Islet of Langerhans (tissue), 1 donor: ENCODE data around the gene FAM83G.

Experiments used
- FAIRE-seq: peaks from one replicate; lab custom pipeline; 2011; peaks lifted over from hg19 to GRCh38; lab: Jason Lieb, UNC

FAM83G gene

DNA sequence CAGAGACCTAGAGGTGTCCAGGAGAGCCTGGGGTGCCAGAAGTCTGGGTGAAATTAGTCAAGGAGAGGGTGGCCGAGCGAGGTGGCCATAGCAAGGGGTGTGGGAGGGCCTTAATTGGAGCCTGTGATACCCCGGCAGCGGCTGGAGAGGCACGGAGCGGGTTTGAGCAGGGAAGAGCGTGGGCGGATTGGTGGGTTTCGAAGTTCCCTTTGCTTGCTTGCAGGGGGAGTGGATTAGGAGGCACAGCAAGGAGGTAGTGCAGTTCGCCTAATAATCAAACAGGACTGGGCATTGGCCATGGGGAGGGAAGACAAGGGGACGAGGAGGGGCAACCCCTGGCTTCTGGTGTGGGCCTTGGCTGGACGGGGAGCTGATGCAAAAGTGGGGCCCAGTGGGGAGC, 5.4 kb upstream of the FAM83G start:
- no peak for FAIRE-seq

DNA sequence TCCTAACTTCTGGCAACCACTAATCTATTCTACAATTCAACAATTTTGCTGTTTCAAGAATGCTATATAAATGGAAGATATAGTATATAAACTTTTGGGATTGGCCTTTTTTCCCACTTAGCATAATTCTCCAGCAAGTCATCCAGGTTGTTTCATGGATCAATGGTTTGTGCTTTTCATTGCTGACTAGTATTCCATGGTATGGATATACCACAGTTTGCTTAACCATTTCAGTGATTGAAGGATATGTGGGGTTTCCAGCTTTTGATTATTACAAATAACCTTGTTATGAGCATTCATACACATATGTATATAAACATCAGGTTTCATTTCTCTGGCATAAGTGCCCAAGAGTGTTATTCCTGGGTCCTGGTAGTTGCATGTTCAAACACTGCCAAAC, 2.1 kb upstream of the FAM83G start:
- no peak for FAIRE-seq

GRCh38 chr17:19005789-19006430, 1.3 kb upstream of the FAM83G start:
- no peak for FAIRE-seq

DNA sequence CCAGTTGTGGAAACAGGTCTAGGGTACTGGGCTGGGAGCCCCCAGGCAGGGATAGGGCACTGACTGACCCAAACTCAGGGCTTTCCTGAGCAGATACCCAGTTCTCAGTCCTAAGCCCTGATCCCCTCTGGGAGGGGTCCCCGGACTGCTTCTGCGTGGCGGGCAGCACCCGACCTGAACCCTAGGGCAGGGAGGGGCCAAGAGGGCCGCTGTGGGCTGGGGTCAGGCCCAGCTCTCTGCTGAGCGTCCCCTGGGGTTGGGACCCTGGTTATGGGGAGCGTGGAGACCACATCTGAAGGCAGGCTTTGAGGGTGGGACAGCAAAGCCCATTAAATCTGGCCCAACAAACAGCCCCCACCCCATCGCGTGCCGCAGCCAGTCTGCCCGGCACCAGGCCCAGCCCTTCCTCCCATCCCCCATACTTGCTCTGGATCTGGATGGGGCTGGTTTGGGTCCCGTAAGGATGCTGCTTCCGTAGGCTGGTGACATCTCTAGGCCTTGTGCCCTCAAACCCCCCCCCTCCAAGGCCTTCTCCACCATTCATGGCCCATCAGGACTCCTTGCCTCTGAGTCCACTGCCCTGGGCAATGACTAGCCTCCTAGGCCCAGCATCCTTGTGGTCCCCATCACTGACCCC, 691 bp upstream of the FAM83G start:
- no peak for FAIRE-seq

- no peak for FAIRE-seq
Observed at GRCh38 chr17:19003543-19004420, 782 bp downstream of the FAM83G start.

DNA sequence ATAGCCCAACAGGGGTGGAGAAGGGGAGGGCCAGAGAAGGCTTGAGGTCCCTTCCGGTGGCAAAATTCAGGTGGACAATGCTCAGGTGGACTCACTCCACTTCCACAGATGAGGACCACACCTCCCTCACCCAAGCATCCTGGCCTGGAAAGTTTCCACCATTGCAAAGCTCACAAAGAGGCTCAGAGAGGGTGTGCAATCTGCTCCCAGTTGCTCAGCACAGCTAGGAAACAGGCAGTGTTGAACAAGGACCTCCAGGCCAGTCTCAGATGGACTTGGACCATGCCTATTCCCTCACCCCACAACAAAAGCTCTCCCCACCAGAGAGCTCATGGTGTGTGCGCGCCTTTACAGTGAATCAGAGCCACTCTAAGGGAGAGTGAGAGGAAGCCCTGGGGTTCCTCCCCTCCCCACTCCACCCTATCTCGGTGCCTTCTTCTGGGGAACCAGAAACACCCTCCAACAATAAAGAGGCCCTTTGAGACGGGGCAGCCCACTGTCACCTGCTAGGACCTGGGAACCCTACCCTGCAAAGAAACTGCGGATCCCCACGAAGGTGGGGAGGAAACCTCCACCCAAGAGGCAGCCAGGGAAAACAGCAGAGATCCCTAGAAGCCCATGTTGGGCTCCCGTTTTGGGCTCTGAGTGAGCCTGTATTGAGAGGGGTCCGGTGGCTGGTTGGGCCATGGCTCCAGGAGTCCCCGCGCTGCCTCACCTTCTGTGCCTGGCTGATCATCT, 1.6 kb downstream of the FAM83G start:
- FAIRE-seq = no peak

DNA sequence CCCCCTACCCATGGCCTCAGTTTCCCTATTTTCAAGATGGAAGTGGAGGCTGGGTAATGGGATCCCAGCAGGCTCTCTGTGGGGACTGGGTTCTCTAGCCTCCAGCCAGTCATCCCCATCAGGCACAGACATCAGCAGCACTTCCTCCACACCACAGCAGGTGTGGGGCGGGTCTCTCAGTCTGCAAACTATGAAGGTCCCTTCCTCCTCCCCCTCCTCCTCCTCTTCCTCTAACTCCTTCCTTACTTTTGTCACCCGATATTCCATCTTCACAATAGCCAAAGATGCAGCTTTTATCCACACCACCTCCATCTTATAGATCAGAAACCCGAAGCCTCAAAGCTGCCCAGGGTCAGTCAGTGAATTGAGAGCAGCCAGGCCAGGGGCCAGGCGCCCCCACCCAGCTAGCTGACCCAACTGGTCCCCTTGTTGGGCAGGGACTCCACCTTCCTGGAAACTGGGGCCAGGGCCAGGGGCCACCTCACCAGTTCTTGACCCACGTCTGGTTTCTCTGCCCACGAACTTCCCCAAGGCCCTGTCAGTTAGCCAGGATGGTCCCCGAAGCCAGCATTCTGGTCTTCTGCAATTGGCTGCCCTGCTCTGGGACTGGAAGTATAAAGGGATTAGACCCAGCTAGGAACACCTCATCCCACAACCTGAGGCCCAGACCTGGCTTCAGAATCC, 2.5 kb downstream of the FAM83G start:
- no peak for FAIRE-seq

DNA sequence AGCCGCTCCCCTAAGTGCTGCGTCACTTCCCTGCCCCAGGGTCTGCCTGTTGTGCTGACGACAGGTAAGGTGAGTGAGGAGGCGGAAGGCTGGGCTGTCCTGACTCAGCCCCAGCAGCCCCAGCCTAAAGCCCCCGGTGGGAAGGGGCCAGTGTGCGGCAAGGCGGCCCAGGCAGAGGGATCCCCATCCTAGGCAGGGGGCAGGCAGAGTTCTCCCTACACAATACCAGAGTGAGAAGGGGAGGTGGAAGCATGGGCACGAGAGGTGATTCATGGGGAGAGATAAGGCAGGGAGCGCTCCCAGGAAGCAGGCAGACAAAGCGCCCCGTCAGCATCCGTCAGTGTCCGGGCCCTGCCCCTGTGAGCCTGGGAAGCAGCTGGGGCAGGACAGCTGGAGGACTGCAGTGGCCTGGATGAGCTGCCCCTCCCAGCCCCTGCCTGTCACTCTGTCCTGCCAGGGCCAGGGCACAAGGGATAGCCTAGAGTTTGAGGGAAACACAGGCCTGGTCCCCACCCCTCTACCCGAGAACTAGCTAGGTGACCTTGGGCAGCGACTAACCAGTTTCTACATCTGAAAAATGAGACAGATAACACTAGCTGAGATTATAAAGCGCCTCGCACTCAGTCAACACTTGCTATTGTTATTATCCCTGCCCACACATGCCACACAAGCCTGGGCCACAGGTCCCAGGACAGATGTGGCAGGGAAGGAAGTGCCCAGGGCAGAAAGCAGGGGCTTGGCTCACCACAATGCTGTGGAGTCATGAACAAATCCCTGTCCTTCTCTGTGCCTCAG, 3.8 kb downstream of the FAM83G start:
- FAIRE-seq = no peak

DNA sequence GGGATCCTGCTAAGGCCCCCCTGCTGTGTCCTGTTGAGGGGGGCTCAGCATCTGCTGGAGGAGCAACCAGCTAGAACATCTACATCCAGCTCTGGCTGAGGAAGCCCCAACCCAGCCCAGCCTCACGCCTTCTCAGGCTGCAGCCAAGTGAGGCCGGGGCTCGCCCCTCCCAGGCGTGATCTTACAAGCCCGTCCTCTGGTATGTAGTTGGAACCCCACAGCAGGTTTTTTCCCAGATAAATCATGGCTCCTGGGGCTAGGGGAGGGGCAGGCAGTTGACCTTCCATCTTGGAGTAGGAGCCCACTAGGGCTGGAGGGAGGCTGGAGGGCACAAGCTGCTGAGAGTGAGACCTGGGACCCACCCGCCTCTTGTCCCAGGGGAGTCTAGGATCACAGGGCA, 4.7 kb downstream of the FAM83G start:
- no peak for FAIRE-seq

DNA sequence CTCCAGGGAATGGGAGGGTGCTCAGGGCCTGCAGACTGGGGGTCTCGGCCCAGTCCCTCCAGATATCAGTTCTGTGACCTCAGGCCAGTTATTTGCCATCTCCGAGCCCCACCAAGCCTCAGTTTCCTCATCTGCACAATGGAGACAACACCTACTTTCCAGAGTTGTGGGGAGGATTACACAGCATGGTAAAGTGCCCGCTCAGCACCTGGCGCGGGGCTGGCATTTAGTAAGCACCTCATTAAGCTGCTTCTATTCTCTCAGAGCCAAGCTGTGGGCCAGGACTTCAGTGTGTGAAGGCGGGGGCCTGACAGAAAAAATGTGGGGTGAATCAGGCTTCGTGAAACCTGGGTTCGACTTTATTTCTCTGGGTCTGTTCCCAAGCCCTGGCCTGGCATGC, 5.2 kb downstream of the FAM83G start:
- FAIRE-seq = no peak

GRCh38 chr17:18997650-18998196, 6.8 kb downstream of the FAM83G start:
- no peak for FAIRE-seq

DNA sequence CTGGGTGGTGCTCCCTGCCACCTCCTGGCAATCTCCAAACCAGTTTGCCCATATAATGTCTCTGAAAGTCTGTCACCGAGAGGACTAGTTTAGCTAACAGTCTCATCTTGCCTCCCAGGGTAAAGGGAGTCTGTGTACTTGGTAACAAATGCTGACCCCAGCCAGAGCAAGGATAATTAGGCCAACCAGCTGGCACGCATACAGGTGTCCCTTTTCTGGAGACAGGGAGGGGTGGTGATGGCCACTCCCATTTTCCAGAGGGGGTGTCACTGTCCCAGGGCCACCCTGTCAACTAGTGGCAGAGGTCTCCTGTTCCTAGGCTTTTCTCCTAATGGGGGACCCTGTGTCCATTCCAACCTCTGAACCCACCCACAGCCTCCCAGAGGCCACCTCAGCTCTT, 8.1 kb downstream of the FAM83G start:
- FAIRE-seq = no peak

DNA sequence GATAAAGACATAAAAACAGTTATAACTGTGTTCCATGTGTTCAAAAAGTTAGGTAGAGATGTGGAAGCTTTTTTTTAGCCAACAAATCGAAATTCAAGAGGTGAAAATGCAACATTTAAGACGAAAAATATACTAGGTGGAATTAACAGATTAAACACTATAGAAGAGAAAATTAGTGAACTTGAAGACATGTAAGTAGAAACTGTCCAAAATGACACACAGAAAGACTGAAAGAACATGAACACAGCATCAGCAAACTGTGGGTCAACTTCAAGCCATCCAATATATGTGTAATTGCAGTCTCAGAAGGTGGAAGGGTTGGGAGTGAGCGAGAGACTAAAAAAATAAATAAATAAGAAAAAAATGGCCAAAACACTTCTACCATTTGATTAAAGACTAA, 9.3 kb downstream of the FAM83G start:
- FAIRE-seq = no peak

- FAIRE-seq = no peak
Observed at GRCh38 chr17:18994631-18995030, 9.9 kb downstream of the FAM83G start.

- FAIRE-seq = no peak
Observed at GRCh38 chr17:18993905-18994526, 10.5 kb downstream of the FAM83G start.

GRCh38 chr17:18992454-18993130, 12.0 kb downstream of the FAM83G start:
- no peak for FAIRE-seq

DNA sequence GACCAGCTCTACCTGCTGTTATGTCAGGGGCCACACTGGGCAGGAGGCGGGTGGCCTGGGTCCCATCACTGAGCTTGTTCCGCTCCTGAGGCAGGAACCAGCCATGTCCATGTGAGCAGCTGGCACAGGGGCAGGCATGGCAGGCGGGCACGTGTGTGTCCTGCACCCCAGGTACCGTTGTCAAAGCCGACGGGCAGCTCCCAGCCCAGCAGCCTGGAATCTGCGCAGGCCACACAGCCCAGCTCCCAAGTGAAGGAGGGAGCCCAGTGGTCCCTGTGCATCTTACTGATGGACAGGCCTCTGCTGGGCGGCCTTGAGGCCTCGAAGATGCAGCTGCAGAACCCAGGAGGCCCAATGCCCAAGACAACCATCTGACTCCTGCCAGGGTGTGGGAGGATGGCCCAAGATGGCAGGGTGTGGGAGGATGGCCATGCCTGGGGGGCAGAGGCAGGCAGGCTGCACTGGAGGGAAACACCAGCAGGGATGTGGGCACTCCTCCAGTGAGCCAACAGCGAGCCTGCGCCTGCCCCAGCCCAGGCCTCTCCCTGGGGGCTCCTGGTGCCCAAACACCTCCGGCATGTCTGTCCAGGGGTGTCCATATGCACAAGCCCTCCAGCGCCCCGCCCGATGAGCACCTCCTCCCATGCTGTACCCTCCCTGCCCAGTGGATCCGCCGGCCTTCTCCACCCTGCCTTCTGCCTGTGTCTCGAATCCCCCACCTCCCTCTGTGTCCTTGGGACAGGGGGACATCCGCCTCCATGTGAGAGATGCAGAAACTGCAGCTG, 12.8 kb downstream of the FAM83G start:
- FAIRE-seq = no peak

DNA sequence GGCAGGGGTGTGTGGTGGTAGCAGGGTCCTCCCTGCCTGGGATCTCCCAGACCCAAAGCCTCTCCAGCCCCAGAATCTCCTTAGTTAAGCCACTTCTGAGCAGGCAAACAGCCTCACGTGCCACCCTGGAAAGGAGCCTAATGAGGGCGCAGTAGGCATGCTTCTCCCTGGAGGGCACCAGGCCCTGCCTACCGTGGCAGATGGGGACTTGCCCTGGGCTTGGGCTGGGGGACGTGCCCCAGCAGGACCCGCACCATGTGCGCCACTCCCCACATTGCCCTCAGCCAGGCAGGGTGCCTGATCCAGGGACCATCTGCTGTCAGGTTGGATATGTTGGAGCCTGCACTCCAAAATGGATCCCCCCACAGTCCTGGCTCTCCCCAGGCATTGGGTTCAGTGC, 14.2 kb downstream of the FAM83G start:
- no peak for FAIRE-seq

- FAIRE-seq = no peak
Observed at GRCh38 chr17:18988546-18989173, 15.9 kb downstream of the FAM83G start.
